ENCODE data around the gene RPL38. TPM values are rescaled to one million over a fixed set of nuclear protein-coding genes. Genes with fewer than 3 reads are reported as not detected.

The RPL38 gene
- total RNA-seq, 3 donors from 2014 or later (not counting 1 experiment from before 2014, with no cell fraction given) = 560 to 802 (median 759) TPM

- Mint-ChIP-seq H3K9me3 (no peaks in the 10 kb centered on the region), H3K36me3 (no peaks in the 10 kb centered on the region), H3K27me3 (ENCODE audit: low read depth in 2 of 2) (no peaks in the 10 kb centered on the region), H3K27ac (no peak overlapping the region), H3K4me3 (no peak overlapping the region), H3K4me1 (no peaks in the 10 kb centered on the region)
- Histone ChIP-seq H3K4me1 (ENCODE audit: control insufficient read depth, insufficient read depth, low read length) (peaks cover 6% of the 10 kb centered on the region), H3K4me3 (ENCODE audit: low read length) (no peak overlapping the region), H3K9me3 (ENCODE audit: control insufficient read depth, insufficient read depth, low read length) (no peaks in the 10 kb centered on the region), H3K36me3 (ENCODE audit: control insufficient read depth, insufficient read depth, low read length) (no peaks in the 10 kb centered on the region), H3K27me3 (ENCODE audit: control insufficient read depth, insufficient read depth, low read length) (no peaks in the 10 kb centered on the region), H3K27ac (ENCODE audit: low read length) (no peak overlapping the region)
- TF ChIP-seq CTCF (IDR thresholded peaks at IDR 0.05) = no peak
- 95% methylated on average over 12 of the region's 12 CpGs for WGBS (ENCODE audit: insufficient coverage)
- no peak for ATAC-seq
- intact Hi-C loops (cut with micrococcal nuclease) = no loop called here
- DNase-seq = no peak
These were observed 33.8 kb downstream of the RPL38 start for GRCh38 chr17:74237321-74237720.

- intact Hi-C loops (cut with micrococcal nuclease) = no loop called here
- WGBS (ENCODE audit: insufficient coverage) = 88% methylated on average over 10 of the region's 10 CpGs
- DNase-seq (no peak), ATAC-seq (no peak)
- Histone ChIP-seq H3K4me3 (ENCODE audit: low read length) (no peak overlapping the region), H3K4me1 (ENCODE audit: control insufficient read depth, insufficient read depth, low read length) (peaks cover 6% of the 10 kb centered on the region), H3K27me3 (ENCODE audit: control insufficient read depth, insufficient read depth, low read length) (no peaks in the 10 kb centered on the region), H3K36me3 (ENCODE audit: control insufficient read depth, insufficient read depth, low read length) (no peaks in the 10 kb centered on the region), H3K27ac (ENCODE audit: low read length) (no peak overlapping the region), H3K9me3 (ENCODE audit: control insufficient read depth, insufficient read depth, low read length) (no peaks in the 10 kb centered on the region)
- Mint-ChIP-seq H3K4me1 (no peaks in the 10 kb centered on the region), H3K27me3 (ENCODE audit: low read depth in 2 of 2) (no peaks in the 10 kb centered on the region), H3K27ac (no peak overlapping the region), H3K36me3 (no peaks in the 10 kb centered on the region), H3K4me3 (no peak overlapping the region), H3K9me3 (no peaks in the 10 kb centered on the region)
- no peak for TF ChIP-seq CTCF (IDR thresholded peaks at IDR 0.05)
These were observed 35.7 kb downstream of the RPL38 start for GRCh38 chr17:74239172-74239571.

- no peak for TF ChIP-seq CTCF (IDR thresholded peaks at IDR 0.05)
- H3K4me3 ChIP-seq (ENCODE audit: low read length) = no peak overlapping the region
- intact Hi-C loops (cut with micrococcal nuclease) = no loop called here
- no peaks in the 10 kb centered on the region for H3K36me3 ChIP-seq (ENCODE audit: control insufficient read depth, insufficient read depth, low read length)
- no peak for DNase-seq
- Mint-ChIP-seq H3K4me3 (no peak overlapping the region), H3K4me1 (no peaks in the 10 kb centered on the region), H3K36me3 (no peaks in the 10 kb centered on the region), H3K27ac (no peak overlapping the region), H3K9me3 (no peaks in the 10 kb centered on the region), H3K27me3 (ENCODE audit: low read depth in 2 of 2) (no peaks in the 10 kb centered on the region)
- H3K27ac ChIP-seq (ENCODE audit: low read length) = no peak overlapping the region
- H3K9me3 ChIP-seq (ENCODE audit: control insufficient read depth, insufficient read depth, low read length) = no peaks in the 10 kb centered on the region
- H3K4me1 ChIP-seq (ENCODE audit: control insufficient read depth, insufficient read depth, low read length) = no peaks in the 10 kb centered on the region
- no peak for ATAC-seq
- WGBS (ENCODE audit: insufficient coverage) = 92% methylated on average over 11 of the region's 11 CpGs
- H3K27me3 ChIP-seq (ENCODE audit: control insufficient read depth, insufficient read depth, low read length) = no peaks in the 10 kb centered on the region
These were observed 37.2 kb downstream of the RPL38 start for GRCh38 chr17:74240618-74241205.

- H3K4me3 ChIP-seq (ENCODE audit: low read length) = no peak overlapping the region
- Mint-ChIP-seq H3K27me3 (ENCODE audit: low read depth in 2 of 2) (no peaks in the 10 kb centered on the region), H3K9me3 (no peaks in the 10 kb centered on the region), H3K4me3 (no peak overlapping the region), H3K4me1 (no peaks in the 10 kb centered on the region), H3K36me3 (no peaks in the 10 kb centered on the region), H3K27ac (no peak overlapping the region)
- H3K36me3 ChIP-seq (ENCODE audit: control insufficient read depth, insufficient read depth, low read length) = no peaks in the 10 kb centered on the region
- no peaks in the 10 kb centered on the region for H3K9me3 ChIP-seq (ENCODE audit: control insufficient read depth, insufficient read depth, low read length)
- TF ChIP-seq CTCF (IDR thresholded peaks at IDR 0.05) = no peak
- ATAC-seq = no peak
- DNase-seq = no peak
- no peaks in the 10 kb centered on the region for H3K27me3 ChIP-seq (ENCODE audit: control insufficient read depth, insufficient read depth, low read length)
- H3K27ac ChIP-seq (ENCODE audit: low read length) = no peak overlapping the region
- 81% methylated on average over 10 of the region's 10 CpGs for WGBS (ENCODE audit: insufficient coverage)
- intact Hi-C loops (cut with micrococcal nuclease) = no loop called here
- no peaks in the 10 kb centered on the region for H3K4me1 ChIP-seq (ENCODE audit: control insufficient read depth, insufficient read depth, low read length)
These were observed 38.0 kb downstream of the RPL38 start for GRCh38 chr17:74241431-74241830.

Measured in natural killer cell (primary cell).